CD4-positive, alpha-beta T cell treated with Interleukin-21 for 1 hour (primary cell): ENCODE data around the gene FAM222B.
"Not testable (repeated sequence)": the region's sequence is repeated elsewhere in the genome, so short reads cannot be mapped to it uniquely, and the experiment has no call there.

ENCODE experiments used
- DNase-seq: peaks from one replicate; pipeline ENCODE4 v3.0.0-alpha.2; 2020

The FAM222B gene, protein sequence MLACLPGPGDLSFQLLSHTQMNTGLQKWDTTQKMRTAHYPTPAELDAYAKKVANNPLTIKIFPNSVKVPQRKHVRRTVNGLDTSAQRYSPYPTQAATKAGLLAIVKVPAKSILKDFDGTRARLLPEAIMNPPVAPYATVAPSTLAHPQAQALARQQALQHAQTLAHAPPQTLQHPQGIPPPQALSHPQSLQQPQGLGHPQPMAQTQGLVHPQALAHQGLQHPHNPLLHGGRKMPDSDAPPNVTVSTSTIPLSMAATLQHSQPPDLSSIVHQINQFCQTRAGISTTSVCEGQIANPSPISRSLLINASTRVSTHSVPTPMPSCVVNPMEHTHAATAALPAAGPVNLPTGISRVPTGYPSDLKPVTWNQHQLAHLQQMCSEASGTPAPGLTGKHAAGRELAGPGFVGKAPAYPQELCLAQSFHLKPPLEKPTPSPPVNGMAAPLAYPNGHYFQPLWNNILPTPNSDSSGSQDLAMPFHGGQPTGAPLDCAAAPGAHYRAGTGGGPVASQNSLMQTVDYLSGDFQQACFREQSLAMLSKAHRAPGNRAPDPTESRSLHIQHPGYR

DNA sequence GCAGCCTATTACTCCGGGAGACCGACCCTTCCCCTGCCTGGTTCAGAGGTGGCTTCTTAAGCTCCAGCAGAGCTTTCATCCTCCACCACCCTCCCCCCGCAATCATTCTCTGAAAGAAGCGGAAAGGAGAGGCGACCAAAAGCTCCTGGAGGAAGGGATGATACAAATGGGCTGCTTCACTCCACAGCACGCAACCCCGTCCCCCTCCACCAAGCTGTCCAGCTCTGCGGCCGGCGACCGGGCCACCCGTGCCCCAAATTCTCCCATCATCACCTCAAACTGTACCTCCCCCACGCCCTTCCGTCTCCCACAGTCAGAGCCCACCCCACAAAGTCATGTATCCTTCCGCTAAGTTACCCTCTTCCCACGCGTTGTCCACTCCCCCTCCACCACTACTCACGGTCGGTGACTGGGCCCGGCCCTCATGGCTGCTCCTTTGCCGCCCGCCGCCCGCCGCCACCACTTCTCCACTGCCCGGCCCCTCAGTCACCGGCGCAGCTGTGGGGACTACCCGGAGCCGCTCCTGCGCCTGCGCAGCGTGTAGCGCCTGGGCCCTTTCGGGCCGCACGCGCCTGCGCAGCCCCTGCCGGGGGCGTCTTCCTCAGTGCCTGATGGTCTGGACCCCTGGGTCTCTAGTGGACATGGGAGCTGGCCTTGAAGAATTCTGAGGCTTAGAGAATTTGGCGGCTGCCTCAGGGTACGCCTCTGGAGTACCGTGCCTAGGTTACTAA, at the start of gene FAM222B:
Gene FAM222B (minus strand): TSS at position 509 of the 731 bp plus-strand sequence. CDS start 76,123 bp downstream, outside the sequence.
- DNase-seq = peak; percentile 89

DNA sequence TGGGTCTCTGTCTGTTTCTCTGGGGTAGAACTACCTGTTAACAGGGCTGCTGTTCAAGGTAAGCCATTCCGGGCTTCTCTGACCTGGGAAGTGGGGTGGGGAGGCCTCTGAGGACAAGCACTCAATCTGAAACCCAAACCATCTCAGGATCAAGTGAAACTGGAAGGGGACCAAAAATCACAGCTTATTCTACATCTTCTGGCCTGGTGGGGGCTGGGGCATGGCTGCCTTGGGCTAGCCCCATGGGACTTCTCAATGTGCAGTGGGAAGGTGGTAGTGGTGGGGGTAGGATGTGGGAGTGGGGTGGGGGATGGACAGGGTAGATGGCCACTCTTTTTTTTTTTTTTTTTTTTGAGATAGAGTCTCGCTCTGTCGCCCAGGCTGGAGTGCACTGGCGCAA, 49.4 kb upstream of the FAM222B start:
- DNase-seq = no peak

GRCh38 chr17:28891201-28891600, 48.6 kb upstream of the FAM222B start:
- no peak for DNase-seq

DNA sequence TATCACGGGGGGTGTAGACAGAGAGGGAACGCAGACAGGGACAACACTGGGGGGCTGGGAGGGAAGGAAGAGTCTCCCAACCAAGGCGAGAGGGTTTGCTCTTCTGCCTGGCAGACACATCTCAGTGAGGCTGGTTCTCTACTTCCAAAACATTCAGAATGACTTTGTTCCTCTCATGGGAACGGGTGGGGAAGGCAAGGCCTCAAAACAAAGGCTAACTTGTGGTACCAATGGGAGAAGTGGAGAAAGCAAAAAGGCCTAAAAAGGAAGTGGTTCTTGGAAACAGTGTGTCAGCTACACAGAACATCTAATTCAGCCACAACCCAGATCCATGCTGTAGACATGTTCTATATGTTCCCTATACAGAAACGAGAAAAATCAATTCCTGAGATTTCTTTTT, 47.4 kb upstream of the FAM222B start:
- DNase-seq = no peak

DNA sequence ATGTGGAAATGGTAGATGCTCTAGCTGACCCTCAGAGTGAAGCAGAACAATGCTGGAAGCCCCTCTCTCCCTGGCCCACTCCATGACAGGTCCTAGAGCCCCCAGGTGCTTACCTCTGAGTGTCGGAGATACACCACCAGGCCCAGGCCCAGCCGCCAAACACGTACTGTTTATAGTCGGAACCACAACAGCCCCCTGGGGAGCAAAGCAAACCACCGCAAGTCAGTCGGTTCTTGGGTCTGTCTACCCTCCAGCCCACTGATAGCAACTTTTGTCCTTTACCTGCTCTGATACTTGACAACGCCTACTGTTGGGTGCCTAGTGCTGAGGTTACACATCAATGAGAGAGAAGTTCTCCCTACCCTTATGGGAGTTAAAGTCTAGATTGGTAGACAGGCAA, 46.2 kb upstream of the FAM222B start:
- no peak for DNase-seq

- no peak for DNase-seq
Observed at GRCh38 chr17:28887871-28888471, 45.4 kb upstream of the FAM222B start.

DNA sequence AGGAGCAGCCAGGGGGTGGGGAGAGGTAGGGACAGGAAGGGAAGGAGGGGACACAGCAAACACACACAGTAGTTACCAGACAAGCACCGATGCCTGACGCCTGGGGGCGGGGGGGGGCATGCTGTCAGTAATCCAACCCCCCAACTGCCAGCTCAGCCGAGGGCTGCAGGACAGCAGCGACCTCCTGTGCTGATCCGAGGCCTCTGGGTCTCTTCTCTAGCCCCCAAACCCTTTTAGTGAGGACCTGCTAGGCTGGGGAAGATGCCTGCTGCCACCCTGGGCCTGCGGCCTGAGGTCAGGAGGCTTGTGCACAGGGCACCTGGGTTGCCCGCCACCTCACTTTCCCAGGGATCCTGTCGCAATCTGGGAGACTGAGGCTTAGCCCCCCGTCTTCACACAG, 43.4 kb upstream of the FAM222B start:
- DNase-seq = no peak

- DNase-seq = no peak
Observed at GRCh38 chr17:28885363-28885762, 42.8 kb upstream of the FAM222B start.

- DNase-seq = no peak
Observed at GRCh38 chr17:28883967-28884702, 41.5 kb upstream of the FAM222B start.

DNA sequence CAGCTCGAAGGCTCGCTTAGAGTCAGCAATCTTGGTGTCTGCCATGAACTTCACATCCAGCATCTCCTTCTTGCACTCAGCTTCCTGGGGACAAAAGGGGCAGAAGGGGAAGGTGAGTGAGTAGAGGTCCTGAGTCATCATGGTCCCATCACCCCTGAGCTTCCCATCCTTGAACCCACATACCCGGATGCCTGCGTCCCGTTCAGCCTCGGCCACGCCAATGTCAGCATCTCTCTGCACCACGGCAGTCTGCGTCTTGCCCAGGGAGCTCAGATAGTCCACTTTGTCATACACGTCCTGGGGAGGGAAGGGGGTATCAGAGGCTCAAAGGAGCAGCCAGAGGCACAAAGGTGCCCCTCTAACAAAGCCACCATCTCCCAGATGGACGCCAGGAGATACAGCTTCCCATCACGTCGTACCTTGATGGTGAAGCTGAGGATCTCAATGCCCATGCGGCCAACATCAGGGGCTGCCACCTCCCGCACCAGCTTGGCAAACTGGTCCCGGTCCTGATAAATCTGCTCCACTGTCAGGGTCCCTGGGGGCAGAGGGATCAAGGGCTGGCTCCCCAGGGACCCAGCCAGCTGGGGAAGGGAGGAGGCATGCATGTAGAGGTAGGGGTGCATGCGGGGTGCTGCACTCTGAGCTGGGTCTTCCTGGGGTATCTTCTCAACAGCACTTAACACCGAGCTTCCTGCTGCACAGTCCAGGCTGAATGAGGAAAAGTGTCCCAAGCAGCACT, 39.7 kb upstream of the FAM222B start:
- no peak for DNase-seq

DNA sequence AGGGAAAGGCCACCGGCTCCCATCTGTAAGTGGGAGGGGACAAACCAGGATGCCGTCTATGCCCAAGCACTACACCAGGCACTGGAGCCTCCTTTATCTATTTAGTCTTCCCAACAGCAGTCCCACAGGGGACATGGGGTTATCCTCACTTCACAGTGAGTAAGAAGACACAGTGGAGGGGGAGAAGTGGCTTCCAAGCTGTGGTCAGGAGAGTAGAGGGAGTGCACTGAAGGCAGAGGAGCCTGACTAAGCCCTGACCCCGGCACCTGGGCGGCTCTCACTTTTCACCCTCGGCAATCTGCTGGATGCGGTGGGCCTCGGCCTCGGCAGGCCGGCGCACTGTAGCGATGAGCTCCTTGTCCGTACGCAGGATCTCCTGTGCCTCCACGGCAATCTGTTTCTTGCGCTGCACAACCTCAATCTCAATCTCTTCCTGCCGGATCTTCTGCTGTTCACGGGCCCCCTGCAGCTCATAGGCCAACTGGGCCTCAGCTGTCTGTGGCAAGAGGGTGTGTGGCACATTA, 39.0 kb upstream of the FAM222B start:
- DNase-seq = no peak

DNA sequence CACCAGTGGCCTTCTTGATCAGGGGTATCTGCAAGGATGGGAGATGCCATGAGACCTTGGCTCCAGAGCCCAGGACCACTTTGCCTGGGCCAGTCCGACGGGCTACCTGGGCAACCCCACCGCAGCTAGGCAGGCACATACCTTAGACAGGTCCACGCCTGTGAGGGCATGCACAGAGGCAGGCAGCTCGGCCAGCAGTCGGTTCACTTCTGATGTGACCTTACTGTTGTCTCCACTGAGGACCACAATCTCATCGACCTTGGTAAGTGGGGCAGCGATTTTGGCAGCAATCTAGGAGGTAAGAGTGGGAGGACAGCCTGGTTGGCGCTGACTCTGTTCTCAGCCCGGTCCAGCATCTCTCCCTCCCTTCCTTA, 38.0 kb upstream of the FAM222B start:
- no peak for DNase-seq

- DNase-seq = no peak
Observed at GRCh38 chr17:28879886-28880571, 37.4 kb upstream of the FAM222B start.

DNA sequence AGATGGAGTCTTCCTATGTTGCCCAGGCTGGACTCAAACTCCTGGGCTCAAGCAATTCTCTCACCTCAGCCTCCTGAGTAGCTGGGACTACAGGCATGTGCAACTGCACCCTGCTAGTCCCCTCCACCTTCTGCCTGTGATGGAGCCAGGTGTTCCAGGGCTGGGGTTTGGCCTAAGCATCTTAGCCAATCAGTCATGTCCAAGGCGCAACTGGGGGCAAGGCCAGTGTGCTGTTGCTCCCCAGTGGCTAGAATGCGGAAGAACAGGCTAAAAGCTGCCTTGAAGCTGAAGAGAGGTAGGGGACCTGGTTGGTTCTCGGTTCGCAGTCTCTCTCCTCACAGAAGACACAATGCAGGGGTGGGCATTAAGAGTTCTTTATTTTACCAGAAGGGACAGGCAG, 36.4 kb upstream of the FAM222B start:
- no peak for DNase-seq

DNA sequence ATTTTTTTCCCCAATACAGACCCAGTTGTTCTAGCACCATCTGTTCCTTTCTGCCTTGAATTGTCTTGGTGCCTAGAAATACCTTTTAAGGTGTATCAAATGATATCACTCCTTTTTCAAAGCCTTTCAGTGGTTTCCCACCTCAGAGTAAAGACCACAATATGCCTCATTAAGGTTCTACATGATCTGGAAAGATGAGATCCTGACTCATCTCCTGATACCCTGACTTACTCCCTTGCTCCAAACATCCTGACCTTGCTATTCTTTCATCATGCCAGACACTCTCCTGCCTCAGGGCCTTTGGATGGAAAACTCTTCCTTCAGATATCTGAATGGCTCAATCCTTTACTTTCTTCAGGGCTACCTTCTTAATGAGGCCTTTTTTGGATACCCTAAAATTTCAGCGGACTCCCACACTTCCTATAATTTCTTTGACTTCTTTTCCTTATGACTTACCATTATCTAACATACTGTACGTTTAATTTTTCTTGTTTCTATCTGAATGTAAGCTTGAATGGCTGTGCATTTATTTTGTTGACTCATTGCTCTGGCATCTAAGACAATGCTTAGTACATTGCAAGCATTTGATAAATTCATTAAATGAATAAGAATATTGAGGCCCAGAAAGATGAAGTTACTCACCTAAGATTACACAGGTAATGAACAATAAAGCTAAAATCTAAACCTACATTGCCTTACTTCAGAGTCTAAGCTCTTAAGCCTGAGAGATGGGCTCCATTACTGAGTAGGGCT, 35.7 kb upstream of the FAM222B start:
- DNase-seq = no peak

DNA sequence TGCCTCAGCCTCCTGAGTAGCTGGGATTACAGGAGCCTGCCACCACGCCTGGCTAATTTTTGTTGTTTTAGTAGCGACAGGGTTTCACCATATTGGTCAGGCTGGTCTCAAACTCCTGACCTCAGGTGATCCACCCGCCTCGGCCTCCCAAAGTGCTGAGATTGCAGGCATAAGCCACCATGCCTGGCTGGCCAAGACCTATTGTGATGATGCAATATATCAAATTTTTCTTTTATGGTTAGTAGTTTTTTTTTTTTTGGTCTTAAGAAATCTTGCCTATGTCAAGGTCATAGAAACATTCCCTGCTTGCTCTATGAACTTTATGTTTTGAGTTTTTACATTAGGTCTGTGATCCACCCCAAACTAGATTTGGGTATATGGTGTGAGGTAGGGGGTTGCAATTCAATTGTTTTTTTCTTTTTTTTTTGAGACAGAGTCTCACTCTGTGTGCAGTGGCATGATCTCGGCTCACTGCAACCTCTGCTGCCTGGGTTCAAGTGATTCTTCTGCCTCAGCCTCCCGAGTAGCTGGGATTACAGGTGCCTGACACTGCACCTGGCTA, 34.6 kb upstream of the FAM222B start:
- not testable (repeated sequence) for DNase-seq

- no peak for DNase-seq
Observed at GRCh38 chr17:28875848-28876550, 33.4 kb upstream of the FAM222B start.

DNA sequence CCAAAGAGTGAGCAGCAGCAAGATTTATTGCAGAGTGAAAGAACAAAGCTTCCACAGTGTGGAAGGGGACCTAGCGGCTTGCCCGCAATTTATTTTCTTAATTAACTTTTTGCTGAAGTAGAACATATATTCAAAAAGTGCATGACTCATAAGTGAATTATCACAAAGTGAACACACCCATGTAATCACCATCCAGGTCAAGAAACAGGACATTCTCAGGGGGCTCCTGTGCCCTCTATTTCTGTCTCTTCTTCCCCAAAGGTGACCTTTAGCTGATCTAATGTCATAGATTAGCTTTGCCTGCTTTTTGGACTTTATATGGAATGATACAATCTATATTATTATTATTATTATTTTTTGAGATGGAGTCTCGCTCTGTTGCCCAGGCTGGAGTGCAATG, 32.2 kb upstream of the FAM222B start:
- DNase-seq = no peak

DNA sequence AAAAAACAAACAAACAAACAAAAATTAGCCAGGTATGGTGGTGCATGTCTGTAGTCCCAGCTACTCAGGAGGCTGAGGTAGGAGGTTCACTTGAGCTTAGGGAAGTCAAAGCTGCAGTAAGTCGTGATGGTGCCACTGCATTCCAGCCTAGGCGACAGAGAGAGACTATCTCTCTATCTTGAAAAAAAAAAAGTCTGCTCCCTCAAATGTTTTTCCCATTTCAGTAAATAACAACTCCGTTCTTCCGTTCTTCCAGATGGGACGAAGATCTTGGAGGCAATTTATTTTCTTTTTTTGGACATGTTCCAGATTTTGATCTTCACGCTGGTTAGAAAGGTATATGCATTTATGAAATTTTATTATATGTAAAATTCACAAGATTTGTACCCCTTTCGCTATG, 31.2 kb upstream of the FAM222B start:
- DNase-seq = no peak
